NCI-H526 (cell line): ENCODE measurements around the gene CERKL.

Experiments
- DNase-seq, 2 experiments: peaks; one replicate each; lab custom pipeline; 2025; lab: John Stamatoyannopoulos, UW

Gene CERKL

DNA sequence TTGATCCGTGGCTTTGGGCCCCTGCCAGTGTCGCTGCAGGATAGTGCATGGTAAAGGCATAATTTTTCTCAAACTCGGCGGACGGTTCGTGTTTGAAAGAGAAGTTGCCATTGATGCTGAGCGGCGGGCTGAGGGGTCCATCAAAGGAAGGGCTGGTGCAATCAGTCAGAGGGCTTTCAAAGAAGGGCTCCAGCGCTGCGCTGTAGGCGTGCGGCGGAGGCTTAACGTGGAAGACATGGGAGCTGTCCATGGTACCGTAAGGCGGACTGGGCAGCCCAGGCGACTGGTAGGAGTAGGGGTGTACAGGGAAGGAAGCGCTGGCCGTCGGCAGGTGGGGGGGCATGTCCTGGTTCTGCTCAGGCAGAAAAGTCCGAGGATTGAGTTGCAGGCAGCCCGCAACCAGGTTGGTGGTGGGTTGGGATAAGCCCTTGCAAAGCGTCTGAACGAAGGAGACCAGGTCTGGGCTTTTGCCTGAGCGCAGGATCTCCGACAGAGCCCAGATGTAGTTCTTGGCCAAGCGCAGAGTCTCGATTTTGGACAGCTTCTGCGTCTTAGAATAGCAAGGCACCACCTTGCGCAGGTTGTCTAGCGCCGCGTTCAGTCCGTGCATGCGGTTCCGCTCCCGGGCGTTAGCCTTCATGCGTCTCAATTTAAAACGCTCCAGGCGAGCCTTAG is 21.1 kb upstream of the CERKL start:
- no peak for DNase-seq

DNA sequence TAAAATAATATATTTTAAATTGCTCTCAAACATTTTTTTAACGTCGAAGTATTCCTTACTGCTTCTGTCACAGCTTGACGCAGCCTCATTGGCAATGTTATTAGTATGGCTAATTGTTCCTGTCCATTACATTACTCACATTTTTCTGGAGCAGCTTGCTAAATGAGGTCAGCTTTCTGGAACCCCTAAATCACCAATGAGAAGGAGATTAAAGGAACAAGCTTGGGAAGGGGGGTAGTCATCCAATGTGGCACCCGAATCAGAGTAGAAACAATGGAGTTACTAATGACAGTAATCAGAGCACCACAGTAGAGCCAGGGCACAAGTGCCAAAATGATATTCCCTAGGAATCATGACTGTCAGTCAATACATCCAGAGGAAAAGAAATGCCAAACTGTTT is 18.3 kb upstream of the CERKL start:
- no peak for DNase-seq

DNA sequence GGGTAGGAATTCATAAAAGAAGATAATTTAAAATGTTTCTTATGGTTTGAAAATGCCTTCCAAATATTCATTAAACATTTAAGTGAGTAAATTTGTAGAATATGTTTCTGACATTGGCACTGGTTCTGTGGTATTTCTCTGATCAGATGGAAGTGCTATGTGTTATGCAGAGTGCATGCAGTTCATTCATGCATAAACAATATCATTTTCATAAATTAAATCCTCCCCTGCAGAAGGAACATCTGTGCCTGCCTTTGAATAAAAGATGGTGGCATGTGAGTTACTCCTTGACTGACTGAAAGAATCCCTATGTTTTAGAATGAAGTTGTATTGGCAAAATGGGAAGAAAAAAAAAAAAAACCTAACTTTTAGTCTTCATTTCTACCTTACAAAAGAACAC is 17.6 kb upstream of the CERKL start:
- peak; percentile 48 to 74 for DNase-seq

DNA sequence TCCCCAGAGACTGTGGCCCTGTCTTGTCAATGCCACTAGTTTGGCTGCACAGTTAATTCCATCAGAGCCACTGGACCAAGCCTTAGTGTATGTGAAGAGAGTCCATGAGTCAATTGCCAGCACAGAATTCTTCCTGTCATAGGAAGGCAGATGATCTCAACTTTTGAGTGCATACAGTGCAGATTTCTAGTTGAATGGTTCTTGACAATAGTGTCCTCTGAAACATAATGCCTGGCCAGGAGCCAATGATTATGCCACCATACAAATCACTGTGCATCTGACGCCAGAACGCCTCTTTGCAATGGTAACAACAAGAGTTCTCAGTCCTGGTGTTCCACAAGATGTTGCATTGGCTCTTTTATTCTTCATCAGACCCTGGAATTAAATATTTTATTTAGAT is 16.3 kb upstream of the CERKL start:
- DNase-seq: no peak

DNA sequence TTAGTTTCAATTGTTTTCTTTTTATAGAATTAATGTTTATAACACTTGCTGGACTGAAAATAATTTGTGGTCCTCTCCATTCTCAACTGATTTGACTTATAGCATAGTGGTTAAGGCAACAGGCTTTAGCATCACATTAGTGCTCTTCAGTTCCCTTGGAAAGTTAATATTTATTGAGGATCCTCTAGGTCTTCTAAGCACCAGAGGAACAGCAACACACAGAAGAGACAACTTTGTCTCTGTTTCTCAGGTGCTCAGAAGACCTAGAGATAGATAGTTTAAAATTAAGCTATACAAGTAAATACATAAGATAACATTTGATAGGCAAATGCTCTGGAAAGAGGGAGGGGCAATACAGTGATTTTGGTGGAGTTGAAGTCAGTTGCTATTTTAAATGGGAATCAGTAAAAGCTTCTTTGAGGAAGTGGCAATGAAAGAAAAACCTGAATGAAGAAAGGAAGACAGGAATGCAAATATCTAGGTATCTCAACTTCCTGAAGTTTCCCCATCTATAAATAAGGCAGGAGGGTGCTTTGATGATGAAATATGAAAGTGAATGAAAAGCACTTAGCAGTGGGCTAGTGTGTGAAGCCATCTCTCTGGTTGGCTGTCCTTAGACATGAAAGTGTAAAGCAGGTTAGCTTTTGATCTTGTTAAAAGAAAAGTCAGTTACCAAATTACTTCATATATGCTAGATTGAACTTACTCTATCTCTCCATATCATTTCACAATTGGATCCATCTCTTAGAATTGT is 15.5 kb upstream of the CERKL start:
- no peak for DNase-seq

DNA sequence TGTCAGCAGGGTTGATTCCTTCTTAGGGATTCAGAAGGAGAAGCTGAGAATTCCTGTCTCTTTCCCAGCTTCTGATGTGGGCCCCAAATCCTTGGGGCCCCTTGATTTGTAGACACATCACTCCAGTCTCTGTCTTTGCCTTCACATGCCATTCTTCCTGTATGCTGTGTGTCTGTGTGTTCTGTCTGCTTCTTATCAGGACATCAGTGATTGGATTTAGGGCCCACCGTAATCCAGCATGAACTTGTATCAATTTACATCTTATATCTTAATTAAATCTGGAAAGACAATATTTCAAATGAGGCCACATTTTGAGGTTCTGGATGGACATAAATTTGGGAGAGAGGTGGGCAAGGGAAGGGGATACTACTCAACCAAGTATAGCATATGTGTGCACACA is 13.7 kb upstream of the CERKL start:
- no peak for DNase-seq

DNA sequence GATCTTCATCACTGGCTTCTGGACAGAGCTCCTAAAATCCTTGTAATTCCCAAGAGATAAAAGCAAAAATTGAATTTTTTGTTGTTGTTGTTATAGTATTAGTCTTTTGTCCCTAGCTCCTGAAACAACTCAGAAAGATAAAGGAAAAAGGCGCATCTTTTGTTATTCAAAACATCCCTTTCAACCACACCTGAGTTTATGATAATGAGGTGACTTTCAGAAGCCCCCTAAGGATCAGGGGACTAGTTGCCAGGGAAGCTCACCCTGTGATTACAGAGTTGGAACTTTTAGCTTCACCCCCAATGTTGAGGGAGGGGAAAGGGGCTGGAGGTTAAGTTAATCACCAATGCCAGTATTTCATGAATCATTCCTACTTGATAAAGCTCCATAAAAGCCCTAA is 10.3 kb upstream of the CERKL start:
- no peak for DNase-seq

DNA sequence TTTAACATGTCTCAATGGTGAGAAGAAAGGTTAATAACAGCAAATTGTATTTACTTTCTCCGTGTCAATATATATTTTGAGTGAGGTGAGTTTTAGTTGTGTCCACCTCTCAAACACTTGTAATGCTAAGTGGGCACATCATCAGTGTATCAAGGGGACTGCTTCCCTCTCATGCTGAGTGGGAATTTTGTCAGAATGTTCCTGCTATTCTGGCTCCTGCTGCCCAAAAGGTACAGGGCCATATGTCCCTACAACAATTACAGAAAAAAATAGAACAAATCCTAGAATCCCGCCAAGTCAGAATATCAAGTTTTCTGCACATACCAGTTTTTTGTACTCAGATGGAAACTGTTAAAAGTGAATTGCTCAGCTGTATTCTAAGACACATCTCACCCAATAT is 5.4 kb upstream of the CERKL start:
- no peak for DNase-seq

DNA sequence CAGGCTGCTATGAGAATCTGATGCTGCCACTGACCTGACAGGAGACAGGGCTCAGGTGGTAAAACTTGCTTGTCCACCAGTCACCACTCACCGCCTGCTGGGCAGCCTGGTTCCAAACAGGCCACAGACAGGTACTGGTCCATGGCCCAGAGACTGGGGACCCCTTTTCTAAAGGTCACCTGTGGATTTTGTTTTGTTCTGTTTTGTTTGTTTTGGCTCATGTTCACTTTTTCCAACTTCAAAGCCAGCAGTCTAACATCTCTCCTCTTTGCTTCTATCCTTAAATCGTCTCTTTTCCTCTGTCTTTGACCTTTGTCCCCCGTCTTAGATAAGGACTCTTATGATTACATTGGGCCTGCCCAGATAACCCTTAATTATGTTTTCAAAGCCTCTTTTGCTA is 3.3 kb upstream of the CERKL start:
- no peak for DNase-seq

DNA sequence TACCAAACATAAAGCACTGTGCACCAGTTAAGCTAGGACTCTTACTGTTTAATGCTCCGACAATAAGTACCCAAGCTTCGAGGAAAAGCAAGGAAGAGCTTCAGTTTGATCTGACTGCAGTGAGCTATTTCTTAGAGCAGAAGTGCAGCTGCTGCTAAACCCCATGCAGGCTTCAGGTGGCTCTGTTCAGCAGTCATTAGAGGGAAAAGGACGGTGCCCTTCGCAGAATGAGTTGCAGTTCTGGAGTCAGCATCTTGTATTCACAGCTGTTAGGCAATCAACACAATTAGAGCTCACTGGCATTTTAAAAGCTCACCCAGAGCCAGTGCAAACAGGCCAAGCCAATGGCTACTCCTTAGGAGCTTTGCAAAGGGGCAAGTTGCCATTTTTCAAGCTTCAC is 1.5 kb upstream of the CERKL start:
- peak in 1 of 2 experiments; percentile 4 for DNase-seq

DNA sequence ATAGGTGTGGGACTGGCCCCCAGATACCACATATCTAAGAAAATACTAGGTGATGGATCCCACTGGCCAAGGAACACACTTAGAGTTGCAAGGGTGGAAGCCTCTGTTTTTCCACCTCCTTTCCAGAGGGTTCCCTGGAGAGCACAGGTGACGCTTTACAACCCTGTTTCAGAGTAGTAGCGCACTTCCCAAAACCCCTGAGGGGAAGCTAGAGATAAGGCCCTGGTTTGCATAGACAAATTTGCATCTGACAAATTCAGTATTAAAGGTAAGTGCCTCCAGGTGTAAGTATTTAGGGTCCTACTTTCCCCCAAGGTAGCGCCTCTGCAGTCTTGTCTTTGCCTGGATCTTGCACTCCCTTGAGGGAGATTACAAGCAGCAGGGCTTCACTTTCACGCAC is 474 bp upstream of the CERKL start:
- DNase-seq: peak; percentile 86 to 87

DNA sequence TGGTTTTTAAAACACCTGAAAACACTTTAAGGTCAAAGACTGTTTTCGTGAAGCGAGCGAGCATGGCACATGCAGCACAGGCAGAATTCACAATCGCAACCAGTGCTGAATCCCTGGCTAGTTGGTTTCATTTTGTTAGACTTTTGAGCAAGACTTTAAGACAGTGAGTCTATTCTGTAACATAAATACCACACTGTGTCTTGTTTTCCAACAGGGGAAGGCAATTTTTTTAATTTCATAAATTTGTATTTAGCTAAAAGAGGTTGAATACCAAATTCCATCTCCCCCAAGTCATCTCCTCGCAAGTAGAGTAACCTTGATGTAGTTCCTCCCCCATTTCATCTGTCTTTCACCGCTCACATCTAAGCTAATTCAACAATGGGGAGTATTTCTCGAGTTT is 1.4 kb downstream of the CERKL start:
- DNase-seq: no peak

DNA sequence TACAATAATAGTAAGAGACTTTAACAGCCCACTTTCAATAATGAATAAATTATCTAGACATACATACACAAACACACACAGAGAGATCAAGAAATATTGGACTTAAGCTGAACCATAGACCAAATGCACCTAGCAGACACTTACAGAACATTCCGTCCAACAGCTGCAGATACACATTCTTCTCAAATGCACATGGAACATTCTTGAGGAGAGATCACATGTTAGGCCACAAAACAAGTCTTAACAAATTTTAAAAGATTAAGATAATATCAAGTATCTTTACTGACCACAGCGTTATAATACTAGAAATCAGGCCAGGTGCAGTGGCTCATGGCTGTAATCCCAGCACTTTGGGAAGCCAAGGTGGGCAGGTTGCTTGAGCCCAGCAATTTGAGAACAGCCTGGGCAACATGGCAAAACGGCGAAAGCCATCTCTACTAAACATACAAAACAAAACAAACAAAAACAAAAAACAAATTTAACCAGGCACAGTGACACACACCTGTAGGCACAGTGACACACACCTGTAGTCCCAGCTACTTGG is 7.4 kb downstream of the CERKL start:
- no peak for DNase-seq

DNA sequence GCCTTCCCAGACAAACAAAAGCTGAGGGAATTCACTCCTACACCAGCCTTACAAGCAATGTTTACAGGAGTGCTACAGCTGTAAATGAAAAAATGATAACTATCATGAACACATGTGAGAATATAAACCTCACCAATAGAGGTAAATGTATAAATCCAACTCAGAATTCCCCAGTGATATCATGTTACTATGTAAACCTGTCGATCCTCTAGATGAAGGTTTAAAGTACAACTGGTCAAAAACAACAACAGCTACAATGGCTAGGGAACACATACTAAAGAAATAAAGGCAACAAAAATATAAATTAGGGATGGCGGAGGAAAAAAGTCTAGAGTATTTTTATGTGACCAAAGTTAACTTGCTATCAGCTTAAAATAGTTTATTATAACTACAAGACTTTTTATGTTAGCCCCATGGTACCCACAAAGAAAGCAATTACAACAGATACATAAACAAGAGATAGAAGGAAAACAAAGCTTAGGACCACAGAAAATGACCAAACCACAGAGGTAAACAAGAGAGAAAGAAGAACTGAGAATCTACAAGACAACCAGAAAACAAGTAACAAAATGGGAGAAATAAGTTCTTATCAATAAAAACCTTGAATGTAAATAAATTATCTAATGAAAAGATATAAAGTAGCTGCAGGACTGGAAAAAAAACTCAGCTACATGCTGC is 8.3 kb downstream of the CERKL start:
- no peak for DNase-seq

DNA sequence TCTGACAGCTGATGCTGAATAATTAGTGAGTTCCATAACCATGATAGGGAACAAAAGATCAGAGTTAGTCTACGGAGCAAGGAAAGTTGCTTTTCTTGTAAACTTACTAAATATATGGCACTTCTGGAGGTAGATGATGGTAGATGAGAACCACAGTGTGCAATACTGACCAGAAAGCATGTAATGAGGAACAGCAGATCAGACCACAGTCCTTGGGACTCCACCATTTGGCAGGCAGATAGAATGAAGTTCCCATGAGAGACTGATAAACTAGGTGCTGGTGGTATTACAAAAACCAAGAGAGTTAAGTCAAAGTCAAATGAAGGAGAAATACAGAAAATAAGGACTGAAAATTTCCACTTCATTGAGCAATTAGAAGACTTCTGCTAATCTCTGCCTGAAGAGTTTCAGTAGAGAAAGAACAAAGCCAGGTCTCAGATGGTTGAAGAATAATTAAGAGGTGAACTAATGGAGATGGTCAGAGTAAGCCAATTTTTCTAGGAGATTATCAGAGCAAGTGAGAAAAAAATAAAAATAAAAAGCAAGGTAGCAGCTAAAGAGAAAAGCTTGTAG is 10.4 kb downstream of the CERKL start:
- DNase-seq: no peak

DNA sequence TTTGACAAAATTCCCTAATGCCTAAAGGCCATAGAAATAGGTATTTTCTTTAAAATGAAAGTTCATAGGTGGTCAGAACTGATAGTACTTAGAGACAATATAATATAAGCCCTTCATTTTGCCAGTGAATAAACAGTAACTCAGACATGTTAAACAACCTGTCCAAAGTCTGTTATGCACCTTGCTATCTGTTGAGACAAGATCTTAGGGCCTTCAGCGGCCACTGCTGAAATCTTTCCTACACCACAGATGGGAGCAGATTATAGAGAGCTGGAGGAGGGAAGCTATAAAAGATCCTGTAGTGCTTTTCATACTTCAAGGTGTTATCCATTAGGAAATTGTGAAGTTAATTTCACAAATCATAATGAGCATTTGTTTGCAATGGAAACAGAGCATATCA is 13.8 kb downstream of the CERKL start:
- DNase-seq: no peak

DNA sequence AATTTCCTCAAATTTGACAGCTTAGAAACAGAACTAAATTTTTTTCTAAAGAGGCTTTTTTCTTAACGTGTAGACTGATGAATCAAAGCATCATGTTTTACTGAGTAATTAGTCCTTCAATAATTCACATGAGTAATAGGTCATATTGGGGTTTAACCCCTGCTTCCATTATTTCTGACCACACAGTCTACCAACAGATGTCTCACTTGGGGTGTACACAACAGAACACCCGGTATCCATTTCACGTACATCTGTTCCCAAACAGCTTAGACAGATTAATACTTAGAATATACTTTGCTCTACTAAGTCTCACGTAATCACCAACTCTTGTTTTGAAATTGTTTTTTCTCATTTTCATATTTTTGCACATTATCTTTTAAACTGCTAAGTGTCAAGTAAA is 14.8 kb downstream of the CERKL start:
- DNase-seq: no peak

DNA sequence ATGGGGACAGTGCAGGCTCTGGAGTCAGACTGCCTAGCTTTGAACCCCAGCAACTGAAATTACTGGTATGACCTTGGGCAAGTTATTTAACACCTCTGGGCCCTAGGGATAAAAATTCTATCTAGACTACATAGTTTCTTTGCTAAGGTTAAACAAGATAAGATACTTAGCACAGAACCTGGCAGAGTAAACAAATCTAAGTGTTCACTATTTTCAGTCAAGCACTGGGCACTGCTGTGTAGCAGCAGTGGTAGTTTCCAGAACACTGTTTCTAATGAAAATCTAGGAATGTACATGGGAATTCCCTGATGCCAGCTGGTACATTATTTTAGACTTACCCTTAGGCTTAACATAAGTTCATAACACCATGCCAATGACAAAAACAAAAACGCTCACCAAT is 17.2 kb downstream of the CERKL start:
- DNase-seq: no peak

DNA sequence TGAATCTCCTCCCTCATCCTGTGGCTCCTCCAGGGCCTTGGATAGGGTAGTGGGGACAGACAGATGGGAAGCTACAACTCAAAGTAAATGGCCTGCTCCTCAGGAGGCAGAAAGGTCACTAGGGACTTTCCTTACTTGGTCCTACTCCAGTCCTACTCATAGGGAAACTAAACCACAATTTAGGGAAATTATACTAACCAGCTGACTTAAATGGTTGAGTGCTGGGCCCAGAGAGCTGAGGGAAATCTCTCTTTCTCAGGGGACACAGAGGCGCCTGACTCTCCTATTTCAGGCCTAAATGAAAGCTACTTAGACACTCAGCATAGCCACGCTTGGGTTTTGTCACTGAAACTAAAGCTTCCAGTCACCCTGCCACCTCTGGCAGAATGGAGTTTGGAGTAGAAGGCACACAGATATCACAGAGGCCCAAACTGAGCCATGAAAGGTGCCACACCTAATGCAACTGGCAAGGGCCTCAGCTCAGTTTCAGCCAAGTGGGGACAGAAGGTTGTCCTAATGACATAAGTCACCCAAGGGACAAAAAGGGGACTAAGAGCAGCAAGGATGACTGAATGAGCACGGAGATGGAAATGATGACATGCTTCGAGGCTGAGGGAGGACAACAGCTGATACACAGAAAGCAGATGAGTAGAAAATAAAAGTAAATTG is 24.0 kb downstream of the CERKL start:
- no peak for DNase-seq

DNA sequence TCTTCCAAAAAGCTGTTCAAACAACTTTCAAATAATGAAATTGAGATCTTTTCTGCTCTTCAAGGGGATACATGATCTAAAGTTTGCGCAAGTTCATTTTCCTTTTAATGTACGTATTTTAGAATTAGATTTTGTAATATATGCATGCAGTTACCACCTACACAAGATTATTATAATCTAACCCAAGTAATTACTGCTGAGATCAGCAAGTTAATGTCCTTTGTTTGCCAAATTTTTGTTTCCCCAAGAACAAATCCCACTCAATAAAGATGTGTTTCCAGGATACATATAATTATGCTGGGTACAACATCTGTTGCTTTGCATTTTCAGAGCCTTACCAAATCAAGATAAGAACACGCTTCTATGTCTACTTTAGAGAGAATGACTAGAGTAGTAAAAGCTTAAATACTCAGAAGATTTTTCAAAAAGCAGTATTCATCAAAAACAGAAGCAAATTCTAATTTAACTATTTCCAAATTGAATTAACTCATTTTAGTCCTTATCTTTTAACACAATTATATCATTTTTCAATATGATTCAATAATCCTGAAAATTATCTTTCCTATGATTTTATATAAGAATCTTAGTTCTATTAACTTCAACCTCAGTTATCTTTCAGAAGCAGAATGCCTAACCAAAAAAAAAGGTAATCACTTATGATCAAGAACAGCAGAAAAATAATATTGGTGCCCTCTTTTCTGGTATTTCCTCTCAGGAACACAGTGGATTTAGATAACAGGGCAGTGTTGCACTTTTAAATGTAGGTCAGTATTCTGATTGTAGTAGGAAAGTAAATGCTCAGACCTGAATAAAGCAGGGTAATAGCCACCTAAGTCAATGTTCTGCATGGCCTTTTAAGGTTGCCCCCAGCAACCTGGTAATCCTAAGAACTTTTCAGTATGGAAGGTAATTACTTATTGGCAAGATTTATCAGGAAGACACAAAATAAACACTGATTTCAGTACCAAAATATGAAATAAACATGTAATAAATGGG is 28.0 kb downstream of the CERKL start:
- no peak for DNase-seq

DNA sequence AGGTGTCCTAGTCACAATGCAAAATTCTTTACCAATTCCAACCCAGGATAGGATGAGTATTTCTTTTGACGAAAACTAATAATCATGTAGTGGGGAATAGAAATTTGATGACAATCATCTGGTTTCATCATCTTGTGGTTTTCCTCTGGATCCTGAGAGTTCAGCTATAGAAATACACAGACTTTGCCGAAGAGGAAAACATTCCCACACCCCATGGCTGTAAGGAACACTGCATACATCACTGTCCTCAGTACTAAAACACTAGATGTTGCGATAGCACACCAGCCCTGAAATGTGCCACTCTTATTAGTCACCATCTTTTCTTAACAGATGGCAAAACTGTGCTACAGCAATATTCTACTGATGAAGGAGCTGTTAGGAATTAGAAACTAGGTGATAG is 29.4 kb downstream of the CERKL start:
- no peak for DNase-seq
